Left renal pelvis (tissue), 4 donors: ENCODE results near the gene TEX2. TPM values are rescaled to one million over a fixed set of nuclear protein-coding genes. Genes with fewer than 3 reads are reported as not detected.
"Not testable (repeated sequence)": the region's sequence is repeated elsewhere in the genome, so short reads cannot be mapped to it uniquely, and the experiment has no call there.

Experiments used
- DNase-seq, 4 donors: peaks; one replicate each; pipeline ENCODE4 v3.0.0-alpha.2; 2013; ENCODE audit warnings: low read depth in 4 of 4, low spot score in 3 of 4
- polyA plus RNA-seq, 4 donors: library from polyadenylated mRNA; unstranded; fragments of 120-200 nt; gene quantifications; one replicate each; pipeline ENCODE4 v1.2.1, GENCODE V29; 2013; ENCODE audit not compliant: insufficient read length in 4 of 4

Gene TEX2
- polyA plus RNA-seq, 4 donors = 24.8 to 37.5 (median 27.8) TPM

DNA sequence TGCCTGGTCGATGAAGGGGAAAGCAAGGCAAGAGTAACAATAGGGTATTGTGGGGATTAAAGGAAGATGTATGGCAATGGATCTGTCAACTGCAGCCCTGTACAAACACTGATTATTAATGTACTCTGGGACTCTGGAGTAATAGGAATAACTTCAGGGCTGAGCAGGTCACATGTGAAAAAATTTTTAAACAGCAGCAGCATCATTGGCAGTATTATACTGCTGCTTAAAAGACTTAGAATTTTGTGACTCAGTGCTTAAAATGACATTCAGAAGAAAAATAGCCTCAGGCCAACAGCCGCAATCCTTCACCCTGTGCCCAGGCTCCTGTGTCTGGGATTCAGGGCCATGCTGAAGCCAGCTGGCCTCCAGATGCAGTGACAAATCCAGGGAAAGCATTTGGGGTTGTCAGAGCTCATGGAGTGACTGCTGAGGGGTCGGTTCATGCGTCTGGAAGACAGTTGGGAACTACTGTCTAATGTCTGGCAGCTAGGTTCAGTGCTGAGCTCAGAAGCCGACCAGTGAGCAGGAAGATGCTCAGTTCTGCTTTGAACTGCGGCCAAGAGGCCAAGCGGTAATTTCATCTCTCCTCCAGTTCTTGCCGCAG is 22.2 kb downstream of the TEX2 start:
- DNase-seq = no peak

DNA sequence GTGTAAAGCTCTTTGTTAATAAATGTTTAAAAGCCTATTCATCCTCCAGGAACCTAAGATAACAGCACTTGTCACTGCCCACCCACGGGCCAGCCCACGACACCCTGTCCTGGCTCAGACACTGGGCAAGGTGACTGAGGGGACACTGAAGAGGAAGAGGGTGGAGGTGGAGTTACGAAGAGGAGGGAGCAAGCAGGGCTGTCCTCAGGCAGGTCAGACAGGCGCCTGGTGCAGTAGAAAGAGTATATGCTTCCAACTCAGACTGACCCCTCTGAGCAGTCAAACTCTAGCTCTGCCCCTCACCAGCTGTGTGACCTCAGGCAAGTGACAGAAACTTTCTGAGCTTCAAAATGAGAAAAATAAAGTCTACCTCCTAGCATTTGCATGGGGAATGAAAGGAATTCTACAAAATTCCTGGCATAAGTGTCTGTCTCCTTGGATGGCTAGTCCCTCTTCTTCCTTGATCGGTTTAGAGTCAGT is 22.8 kb downstream of the TEX2 start:
- DNase-seq = no peak

DNA sequence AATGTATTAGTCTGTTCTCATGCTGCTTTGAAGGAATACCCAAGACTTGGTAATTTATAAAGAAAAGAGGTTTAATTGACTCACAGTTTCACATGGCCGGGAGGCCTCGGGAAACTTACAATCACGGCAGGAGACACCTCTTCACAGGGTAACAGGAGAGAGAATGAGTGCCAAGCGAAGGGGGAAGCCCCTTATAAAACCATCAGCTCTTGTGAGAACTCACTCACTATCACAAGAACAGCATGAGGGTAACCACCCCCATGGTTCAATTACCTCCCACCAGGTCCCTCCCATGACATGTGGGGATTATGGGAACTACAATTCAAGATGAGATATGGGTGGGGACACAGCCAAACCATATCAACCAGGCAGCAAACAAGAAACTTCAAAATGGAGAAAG is 24.6 kb downstream of the TEX2 start:
- DNase-seq = not testable (repeated sequence)

DNA sequence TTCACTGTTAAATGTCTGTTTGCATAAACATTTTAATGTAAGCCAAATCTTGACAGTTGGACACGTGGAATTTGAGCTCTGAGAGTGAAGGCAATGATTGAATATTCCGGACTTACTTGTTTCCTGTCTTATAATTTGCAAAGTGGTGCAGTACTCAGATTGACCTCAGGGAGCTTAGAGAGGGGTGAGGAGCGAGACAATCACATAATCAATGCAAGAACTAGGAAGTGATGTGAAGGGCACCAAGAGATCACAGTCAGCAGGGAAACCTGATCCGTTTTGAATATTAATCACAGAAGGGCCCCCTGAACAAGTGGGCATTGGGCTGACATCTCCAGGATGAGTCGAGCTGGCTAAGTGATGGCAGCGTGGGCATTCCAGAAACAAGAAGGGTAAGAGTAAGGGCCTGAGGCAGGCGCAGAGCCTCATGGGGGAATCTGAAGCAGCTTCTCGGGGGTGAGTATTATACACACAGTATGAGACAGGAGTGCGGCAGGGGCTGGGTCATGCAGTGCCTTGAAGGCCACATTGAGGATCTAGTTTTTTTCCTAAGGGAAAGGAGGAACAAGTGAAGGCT is 26.1 kb downstream of the TEX2 start:
- no peak for DNase-seq

DNA sequence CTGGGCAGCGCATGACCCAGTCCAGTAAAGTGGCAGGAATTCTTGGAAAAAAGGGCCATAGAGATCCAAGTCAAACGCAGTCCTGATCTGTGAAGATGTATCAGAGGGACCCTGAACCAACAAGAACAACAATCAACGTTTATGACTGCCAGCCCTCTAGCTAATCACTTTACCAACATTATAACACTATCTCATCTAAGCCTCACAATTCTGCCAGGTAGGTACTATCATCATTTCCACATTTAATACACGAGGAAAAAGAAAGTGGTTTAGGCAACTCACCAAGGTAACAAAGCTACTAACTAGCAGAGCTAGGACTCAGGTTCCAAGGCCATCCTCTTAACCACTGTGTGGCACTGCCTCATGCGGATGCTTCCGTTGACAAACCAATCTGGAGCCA is 28.1 kb downstream of the TEX2 start:
- no peak for DNase-seq

DNA sequence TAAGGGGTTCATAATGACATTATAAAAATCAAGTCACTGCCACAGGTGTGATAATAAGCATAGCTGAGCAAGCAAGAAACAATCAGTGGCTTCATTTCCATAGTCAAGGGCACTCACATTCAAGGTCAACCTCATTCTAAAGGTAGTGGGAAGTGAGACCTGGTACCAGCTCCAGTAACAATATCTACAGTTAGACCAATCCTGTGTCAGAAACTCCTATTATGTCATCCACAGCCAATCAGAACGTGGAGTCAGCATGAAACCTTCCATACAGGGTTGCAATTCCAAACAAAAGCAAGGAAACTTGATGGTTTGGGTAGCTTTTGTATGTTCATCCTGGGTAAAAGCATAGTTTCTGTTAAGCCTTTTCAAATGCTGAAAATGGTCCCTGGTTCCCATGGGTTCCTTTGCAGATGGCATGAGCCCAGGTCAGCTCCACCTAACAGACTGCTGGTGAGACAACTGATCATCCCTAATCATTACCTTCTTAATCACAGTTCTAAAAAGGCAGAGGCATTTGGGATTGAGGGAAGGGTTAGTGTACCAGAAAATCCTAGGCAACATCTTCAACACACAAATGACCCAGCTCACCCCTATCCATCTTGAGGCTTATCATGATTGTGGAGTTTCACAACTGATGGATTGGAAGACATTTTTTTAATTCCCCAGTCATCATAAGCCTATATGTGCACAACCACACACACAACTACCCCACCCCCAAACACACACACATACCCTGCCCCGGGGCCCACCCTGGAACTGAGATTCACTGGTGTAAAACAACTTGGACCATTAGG is 30.4 kb downstream of the TEX2 start:
- no peak for DNase-seq

DNA sequence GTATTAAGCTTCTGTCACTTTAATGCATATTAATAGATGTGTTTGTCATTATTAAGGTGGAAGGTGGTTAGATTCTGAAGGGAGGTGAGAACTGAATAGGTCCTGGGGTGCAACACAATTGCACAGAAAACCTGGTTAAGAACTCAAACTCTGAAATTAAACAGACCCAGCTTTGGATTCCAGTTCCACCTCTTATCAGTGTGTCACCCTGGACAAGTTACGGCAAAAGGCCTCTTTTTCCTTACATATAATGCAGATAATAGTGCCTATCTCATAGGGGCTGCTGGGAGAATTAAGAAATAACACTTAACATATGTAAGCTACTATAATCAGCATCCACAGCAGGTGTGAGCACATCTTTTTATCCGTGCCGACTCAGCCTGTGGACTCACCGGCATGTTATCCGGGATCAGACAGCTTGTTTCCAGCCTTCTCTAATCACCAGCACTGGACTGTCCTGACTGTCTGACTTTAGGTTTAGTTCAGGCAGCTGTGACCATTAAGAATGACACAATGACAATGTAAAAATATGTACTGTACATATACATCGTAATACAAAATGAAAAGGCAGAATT is 31.4 kb downstream of the TEX2 start:
- DNase-seq = no peak

DNA sequence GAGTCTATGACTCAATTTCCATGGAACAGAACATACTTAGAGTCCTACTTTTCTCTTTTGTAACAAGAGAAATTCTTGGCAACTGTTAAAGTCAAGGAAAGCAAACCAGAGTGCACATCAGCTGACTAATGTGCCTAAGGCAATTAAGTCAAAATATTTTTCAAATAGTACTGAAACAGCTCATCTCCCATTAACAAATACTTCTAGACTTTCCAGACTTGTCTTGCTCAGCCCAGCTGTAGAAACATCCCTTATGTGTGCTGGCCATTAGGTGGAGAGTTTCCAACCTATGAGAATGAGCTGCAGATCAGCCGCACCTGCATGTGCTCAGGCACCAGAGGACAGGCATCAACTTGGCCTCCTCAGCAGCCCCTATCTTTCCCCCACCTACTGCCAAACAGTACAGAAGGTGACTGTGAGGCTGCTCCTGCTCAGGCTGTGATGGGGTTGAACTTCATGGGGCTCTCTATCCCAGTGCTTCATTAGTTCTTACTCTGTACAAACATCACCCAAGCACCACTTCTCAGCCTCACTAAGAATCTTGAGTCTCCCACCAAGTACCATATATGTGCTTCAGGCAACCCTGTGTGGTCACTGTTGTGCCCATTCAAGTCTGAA is 32.2 kb downstream of the TEX2 start:
- DNase-seq = no peak

DNA sequence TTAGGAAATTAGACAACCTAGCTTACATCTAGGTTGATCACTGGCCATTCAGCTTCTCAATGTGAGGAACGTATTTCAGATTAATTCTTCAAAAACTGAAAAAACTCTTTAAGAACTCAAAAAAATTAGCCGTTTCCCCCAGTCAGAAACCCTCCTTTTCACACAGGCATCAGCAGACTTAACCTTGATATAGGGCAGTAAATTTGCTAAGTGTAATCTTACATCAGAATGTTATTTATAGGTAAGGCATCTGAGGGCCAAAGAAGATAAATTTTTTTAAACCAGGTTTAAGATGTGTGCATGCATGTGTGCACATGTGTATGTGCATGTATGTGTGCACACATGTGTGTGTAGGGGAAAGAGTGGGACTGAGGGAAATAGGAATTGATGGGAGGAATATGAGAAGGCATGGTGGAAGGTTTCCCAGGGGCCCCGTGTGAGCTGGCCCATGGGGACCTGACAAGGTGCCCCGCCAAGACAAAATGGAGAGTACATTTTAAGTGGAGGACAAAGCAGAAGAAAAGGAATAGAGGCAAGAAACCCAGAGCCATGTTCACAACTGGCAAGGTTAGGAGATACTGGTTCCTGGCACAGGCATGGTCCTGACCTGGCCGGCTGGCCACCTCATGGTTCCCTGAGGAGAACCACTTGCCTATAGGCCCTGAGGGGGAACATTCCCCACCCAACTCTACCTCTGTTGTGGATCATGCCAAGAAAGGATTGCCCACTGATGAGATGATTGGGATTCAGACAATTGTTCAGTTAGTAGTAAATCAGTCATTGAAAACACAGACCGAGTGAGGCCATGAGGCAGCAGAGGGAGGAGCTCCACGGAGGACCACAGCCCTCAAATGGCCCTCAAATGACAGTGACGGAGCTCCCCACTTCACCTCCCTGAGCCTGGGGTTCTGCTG is 33.0 kb downstream of the TEX2 start:
- DNase-seq = no peak

DNA sequence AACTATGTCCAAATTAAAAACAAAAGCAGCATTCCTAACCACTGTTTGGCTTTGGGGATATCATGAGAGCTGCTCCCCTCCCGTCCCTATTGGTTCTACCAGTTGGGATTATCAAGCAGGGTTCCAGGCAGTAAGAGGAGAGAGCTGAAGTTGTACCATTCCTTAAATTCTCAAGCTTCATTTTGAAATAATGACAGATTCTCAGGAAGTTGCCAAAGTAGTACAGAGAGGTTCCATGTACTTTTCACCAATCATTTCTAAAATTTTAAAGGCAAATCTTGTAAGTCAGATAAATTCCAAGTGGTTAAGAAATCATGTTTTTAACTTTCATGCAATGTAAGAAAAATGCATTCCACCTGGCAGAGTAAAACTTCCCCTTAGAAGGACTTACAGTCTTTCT is 36.9 kb downstream of the TEX2 start:
- DNase-seq = no peak

DNA sequence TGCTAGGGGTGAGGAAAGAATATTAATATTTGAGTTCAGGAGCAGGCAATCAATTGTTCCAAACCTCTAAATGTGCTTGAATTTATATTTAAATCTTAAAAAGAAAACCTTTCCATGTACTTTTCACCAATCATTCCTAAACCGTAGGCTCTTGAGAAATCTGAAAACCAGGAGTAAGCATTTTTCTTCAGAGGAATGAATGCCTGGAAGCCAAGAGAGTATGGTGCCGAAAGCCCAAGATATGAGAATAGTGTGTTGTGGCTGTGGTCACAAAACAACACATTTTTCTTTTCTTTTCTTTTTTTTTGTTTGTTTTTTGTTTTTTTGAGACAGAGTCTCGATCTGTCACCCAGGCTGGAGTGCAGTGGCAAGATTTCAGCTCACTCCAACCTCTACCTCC is 37.6 kb downstream of the TEX2 start:
- DNase-seq = no peak

DNA sequence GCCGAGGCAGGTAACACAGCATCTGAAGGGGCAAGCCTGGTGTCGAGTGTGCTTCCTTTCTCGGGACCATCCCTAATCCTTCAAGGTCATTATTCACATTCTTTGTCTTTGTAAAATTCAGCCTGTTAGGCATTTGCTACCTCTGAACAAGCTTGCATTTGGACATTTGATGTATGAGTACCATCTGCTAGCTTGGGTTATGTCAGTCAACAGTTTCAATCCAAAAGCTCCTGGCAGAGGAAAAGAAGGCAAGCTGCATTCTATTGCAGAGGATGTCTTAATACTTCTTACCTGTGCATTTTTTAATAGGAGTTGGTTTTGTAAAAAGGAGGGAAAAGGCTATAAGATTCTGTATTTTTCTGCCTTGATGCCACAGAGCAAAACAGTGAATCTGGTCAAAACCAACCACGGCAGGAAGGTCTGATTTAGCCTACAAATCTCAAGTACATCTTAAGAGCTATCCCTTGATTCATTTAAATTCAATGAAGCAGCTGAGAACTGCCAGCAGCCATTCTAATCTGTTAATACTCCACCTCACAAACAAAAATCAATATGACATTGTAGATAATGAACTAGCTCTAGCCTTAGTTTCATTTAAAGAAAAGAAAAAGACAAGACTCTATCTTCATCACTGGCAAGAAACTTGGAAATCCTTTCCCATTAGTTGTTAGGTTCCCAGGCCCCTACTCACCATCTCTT is 39.0 kb downstream of the TEX2 start:
- DNase-seq = no peak

DNA sequence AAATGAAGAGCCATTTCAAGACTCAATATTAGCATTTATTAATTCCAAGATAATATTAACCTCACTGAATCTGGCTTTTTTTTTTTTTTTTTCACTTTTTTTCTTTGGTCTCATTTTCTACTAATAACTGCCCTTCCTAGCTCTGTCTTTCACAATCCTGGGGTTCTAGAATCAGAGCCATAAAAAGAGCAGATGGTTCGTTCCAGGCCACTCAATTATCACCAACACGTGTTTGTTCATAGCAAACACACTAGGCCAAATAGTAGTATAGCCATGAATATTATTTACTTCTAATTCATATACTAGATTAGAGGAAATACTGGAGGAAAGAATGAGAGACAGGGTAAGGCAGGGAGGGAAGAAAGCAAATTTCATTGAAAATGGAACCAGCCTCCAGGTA is 39.8 kb downstream of the TEX2 start:
- DNase-seq = no peak

DNA sequence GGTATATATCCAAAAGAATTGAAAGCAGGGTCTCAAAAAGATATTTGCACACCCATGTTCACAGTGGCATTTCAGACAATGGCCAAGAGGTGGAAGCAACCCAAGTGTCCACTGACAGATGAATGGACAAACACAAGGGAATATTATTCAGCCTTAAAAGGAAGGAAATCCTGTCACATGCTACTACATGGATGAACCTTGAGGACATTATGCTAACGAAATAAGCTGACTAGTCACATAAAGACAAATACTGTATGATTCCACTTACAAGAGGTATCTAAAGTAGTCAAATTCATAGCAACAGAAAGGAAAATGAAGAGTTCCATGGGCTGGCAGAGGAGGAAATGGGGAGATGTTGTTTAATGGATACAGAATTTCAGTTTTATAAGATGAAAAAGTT is 41.4 kb downstream of the TEX2 start:
- no peak for DNase-seq

DNA sequence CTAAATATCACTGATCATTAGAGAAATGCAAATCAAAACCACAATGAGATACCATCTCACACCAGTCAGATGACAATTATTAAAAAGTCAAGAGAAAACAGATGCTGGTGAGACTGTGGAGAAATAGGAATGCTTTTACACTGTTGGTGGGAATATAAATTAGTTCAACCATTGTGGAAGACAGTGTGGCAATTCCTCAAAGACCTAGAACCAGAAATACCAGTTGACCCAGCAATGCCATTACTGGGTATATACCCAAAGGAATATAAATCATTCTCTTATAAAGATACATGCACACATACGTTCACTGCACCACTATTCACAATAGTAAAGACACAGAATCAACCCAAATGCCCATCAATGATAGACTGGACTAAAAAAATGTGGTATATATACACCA is 42.5 kb downstream of the TEX2 start:
- not testable (repeated sequence) for DNase-seq

DNA sequence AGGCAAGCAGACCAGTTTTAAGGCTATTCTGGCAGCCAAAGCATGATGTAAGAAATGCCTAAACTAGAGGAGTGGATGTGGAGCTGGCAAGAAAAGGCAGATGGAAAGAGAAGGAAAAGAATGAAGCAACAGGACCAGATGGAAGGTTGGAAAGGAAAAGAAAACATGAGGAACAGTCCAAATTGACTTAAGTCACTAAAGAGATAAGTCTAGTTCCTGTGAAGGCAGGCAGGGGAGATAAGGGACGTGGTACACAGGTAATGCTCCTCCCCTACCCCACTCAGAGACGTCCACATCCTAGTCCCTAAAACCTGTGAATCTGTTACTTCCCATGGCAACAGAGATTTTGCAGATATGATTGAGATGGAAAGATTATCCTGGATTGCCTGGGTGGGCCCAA is 43.5 kb downstream of the TEX2 start:
- no peak for DNase-seq

DNA sequence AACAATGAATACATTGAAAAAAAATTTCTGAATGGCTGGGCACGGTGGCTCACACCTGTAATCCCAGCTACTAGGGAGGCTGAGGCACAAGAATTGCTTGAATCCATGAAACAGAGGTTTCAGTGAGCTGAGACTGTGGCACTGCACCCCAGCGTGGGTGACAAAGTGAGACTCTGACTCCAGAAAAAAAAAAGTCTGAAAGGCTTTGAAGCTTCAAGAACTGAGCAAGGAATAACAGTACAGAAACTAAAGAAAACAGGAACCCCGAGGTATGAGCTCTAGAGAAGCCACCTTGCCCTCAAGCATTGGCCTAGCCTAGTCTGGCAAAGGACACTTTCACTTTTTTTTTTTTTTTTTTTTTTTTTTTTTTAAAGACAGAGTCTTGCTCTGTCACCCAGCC is 45.0 kb downstream of the TEX2 start:
- DNase-seq = no peak

DNA sequence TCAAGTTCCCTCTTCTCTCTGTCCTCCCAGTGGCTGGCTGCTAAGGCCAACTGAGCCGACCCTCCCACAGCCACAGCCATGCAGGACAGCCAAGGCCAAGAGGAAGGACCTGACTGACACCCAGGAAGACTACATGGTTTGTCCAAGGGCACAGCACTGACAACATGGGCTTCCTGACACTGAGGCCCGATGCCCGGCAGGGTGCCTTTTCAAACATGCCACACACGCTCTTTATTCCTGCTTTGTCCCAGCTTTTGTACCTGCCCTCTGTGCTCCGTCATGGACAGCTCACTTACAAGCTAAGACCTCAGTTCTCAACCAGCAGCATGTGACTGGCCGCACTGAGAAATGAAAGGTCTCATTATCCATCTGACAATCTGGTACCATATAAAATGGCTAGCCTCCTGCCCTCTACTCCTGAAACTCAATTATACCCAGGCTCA is 45.8 kb downstream of the TEX2 start:
- no peak for DNase-seq
